Neural progenitor cell (in vitro differentiated cells): ENCODE data around the gene ERAS. TPM values are rescaled to one million over a fixed set of nuclear protein-coding genes. Genes with fewer than 3 reads are reported as not detected.
"Not testable (repeated sequence)": the region's sequence is repeated elsewhere in the genome, so short reads cannot be mapped to it uniquely, and the experiment has no call there.

Source experiments
- DNase-seq: peaks from one replicate; pipeline ENCODE4 v3.0.0-alpha.2; 2016; ENCODE audit warnings: low spot score
- H2AFZ ChIP-seq: fragments of 200-600 bp; sonication (generic); replicated peaks from 2 replicates; pipeline ENCODE4 v1.6.1; 2016; ENCODE audit warnings: antibody characterized with exemption
- H3F3A ChIP-seq: fragments of 200-600 bp; sonication (generic); 2 replicates; pipeline ENCODE4 v1.6.1; 2016; ENCODE audit warnings: antibody characterized with exemption, low read depth
- H3K27ac ChIP-seq: fragments of 200-600 bp; sonication (generic); 2 replicates; pipeline ENCODE4 v1.5.1; 2016; ENCODE audit warnings: mild to moderate bottlenecking
- H3K27me3 ChIP-seq: fragments of 200-600 bp; sonication (generic); 2 replicates; pipeline ENCODE4 v1.6.1; 2016; ENCODE audit warnings: mild to moderate bottlenecking, moderate library complexity
- H3K36me3 ChIP-seq: fragments of 200-600 bp; sonication (generic); 2 replicates; pipeline ENCODE4 v1.5.1; 2016
- H3K4me1 ChIP-seq: fragments of 200-600 bp; sonication (generic); 2 replicates; pipeline ENCODE4 v1.6.1; 2016; ENCODE audit warnings: mixed run types
- H3K4me2 ChIP-seq: fragments of 200-600 bp; sonication (generic); 2 replicates; pipeline ENCODE4 v1.6.1; 2016
- H3K4me3 ChIP-seq: fragments of 200-600 bp; sonication (generic); 2 replicates; pipeline ENCODE4 v1.5.1; 2016
- H3K79me2 ChIP-seq: fragments of 200-600 bp; sonication (generic); 2 replicates; pipeline ENCODE4 v1.6.1; 2016; ENCODE audit warnings: low read depth
- H3K9ac ChIP-seq: fragments of 200-600 bp; sonication (generic); 2 replicates; pipeline ENCODE4 v1.6.1; 2016
- H3K9me3 ChIP-seq: fragments of 200-600 bp; sonication (generic); 2 replicates; pipeline ENCODE4 v1.5.1; 2016; ENCODE audit warnings: low read depth
- H4K20me1 ChIP-seq: fragments of 200-600 bp; sonication (generic); 2 replicates; pipeline ENCODE4 v1.6.1; 2016; ENCODE audit warnings: low read depth
- H3K27ac Mint-ChIP-seq: 3 replicates; pipeline ENCODE4 v1.8.0; 2021; ENCODE audit warnings: mixed read lengths
- H3K27me3 Mint-ChIP-seq: 2 replicates; pipeline ENCODE4 v1.8.0; 2022; ENCODE audit warnings: low read depth, mild to moderate bottlenecking, inconsistent platforms, moderate library complexity, mixed read lengths; ENCODE audit not compliant: insufficient read depth
- H3K36me3 Mint-ChIP-seq: 3 replicates; pipeline ENCODE4 v1.8.0; 2021; ENCODE audit warnings: mixed read lengths
- H3K4me1 Mint-ChIP-seq: 3 replicates; pipeline ENCODE4 v1.8.0; 2021; ENCODE audit warnings: mixed read lengths
- H3K4me3 Mint-ChIP-seq: 3 replicates; pipeline ENCODE4 v1.8.0; 2021; ENCODE audit warnings: mild to moderate bottlenecking, moderate library complexity, mixed read lengths
- H3K9me3 Mint-ChIP-seq: 3 replicates; pipeline ENCODE4 v1.8.0; 2020; ENCODE audit warnings: mixed read lengths
- EZH2 ChIP-seq: fragments of 200-600 bp; sonication (generic); IDR thresholded peaks from 2 replicates; pipeline ENCODE4 v1.6.1; 2017; ENCODE audit warnings: antibody characterized with exemption, mild to moderate bottlenecking, moderate library complexity
- EZH2phosphoT487 ChIP-seq: fragments of 200-600 bp; sonication (generic); IDR thresholded peaks from 2 replicates; pipeline ENCODE4 v1.6.1; 2017; ENCODE audit warnings: antibody characterized with exemption
- total RNA-seq: library from RNA; depleted of rRNA; stranded (reverse); fragments of >200 nt; gene quantifications from 2 replicates; pipeline ENCODE4 v1.2.3, GENCODE V29; 2015; ENCODE audit warnings: low replicate concordance
- TF ChIP-seq, protein P1 (sequence below): fragments of 200-600 bp; sonication (generic); IDR thresholded peaks from 2 replicates; pipeline ENCODE4 v1.5.1; 2017; ENCODE audit warnings: antibody characterized with exemption, mild to moderate bottlenecking

Gene ERAS
- total RNA-seq, 1 donor from 2014 or later = not detected

DNA sequence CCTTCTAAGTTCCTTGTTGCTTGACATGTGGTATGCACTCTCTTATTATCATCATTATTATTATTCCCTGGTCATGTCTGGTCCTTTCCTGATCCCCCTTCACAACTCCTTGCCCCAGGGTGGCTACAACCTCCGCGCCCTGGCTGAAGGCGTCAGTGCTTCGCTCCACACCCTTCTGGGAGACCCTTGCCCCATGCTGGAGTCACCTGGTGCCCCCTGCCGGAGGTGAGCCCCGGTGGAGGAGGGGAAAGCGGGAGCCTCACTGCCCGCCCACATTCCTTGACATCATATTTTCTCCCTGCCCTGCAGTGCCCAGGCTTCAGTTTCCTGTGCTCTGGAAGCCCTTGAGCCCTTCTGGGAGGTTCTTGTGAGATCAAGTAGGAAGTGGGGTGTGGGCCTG lies 11.0 kb upstream of the ERAS start:
- Mint-ChIP-seq H3K4me3 (no peak overlapping the region), H3K4me1 (no peaks in the 10 kb centered on the region), H3K27ac (no peak overlapping the region), H3K36me3 (peaks cover 3% of the 10 kb centered on the region), H3K9me3 (peaks cover 3% of the 10 kb centered on the region), H3K27me3 (peaks cover 8% of the 10 kb centered on the region)
- no peak for DNase-seq
- Histone ChIP-seq H3K4me3 (no peak overlapping the region), H3K4me2 (no peak overlapping the region), H3K27me3 (no peaks in the 10 kb centered on the region), H3K4me1 (no peaks in the 10 kb centered on the region), H3K9me3 (no peaks in the 10 kb centered on the region), H3K36me3 (no peaks in the 10 kb centered on the region), H3K27ac (no peak overlapping the region), H3K9ac (no peak overlapping the region), H3F3A (no peaks in the 10 kb centered on the region), H3K79me2 (no peaks in the 10 kb centered on the region), H2AFZ (no peak overlapping the region), H4K20me1 (no peaks in the 10 kb centered on the region)
- TF ChIP-seq, protein P1, sequence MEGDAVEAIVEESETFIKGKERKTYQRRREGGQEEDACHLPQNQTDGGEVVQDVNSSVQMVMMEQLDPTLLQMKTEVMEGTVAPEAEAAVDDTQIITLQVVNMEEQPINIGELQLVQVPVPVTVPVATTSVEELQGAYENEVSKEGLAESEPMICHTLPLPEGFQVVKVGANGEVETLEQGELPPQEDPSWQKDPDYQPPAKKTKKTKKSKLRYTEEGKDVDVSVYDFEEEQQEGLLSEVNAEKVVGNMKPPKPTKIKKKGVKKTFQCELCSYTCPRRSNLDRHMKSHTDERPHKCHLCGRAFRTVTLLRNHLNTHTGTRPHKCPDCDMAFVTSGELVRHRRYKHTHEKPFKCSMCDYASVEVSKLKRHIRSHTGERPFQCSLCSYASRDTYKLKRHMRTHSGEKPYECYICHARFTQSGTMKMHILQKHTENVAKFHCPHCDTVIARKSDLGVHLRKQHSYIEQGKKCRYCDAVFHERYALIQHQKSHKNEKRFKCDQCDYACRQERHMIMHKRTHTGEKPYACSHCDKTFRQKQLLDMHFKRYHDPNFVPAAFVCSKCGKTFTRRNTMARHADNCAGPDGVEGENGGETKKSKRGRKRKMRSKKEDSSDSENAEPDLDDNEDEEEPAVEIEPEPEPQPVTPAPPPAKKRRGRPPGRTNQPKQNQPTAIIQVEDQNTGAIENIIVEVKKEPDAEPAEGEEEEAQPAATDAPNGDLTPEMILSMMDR = no peak
- no peak for TF ChIP-seq EZH2
- no peak for TF ChIP-seq EZH2phosphoT487

DNA sequence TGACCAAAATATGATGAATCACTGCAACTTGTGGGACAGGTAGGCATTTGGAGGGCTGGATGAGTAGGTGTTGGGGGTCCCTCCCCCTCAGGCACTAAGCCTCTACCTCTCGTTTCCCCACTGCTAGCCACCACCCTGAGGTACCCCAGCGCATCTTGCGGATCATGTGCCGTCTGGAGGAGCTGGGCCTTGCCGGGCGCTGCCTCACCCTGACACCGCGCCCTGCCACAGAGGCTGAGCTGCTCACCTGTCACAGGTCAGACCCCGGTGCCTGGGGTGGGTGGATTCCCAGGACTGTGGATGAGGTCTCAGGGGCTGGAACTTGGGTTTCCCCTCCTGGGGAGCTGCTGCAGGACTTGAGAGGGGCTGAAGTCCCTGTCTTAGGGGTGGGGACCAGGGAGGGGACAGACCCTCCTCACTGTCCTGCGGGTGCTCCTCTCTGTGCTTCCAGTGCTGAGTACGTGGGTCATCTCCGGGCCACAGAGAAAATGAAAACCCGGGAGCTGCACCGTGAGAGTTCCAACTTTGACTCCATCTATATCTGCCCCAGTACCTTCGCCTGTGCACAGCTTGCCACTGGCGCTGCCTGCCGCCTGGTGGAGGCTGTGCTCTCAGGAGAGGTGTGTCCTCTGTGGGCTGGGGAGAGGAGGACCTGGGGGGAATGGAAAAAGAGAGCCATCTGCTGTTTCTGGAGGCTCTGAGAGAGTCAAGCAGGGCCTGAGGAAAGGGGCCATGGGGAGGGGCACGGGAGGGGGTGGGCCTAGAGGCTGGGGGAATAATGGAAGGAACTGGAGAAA lies 10.1 kb upstream of the ERAS start:
- H2AFZ ChIP-seq = no peak overlapping the region
- no peak overlapping the region for H3K9ac ChIP-seq
- no peak overlapping the region for H3K4me3 Mint-ChIP-seq
- no peaks in the 10 kb centered on the region for H3K36me3 ChIP-seq
- no peaks in the 10 kb centered on the region for H3K27me3 ChIP-seq
- no peaks in the 10 kb centered on the region for H3K79me2 ChIP-seq
- no peaks in the 10 kb centered on the region for H3K4me1 Mint-ChIP-seq
- H3K4me3 ChIP-seq = no peak overlapping the region
- H3K9me3 ChIP-seq = no peaks in the 10 kb centered on the region
- no peak overlapping the region for H3K4me2 ChIP-seq
- no peaks in the 10 kb centered on the region for H3F3A ChIP-seq
- H3K27ac Mint-ChIP-seq = no peak overlapping the region
- peaks cover 8% of the 10 kb centered on the region for H3K27me3 Mint-ChIP-seq
- H3K36me3 Mint-ChIP-seq = peaks cover 3% of the 10 kb centered on the region
- TF ChIP-seq EZH2 = no peak
- peaks cover 3% of the 10 kb centered on the region for H3K9me3 Mint-ChIP-seq
- no peak for DNase-seq
- no peak overlapping the region for H3K27ac ChIP-seq
- H4K20me1 ChIP-seq = no peaks in the 10 kb centered on the region
- no peaks in the 10 kb centered on the region for H3K4me1 ChIP-seq

DNA sequence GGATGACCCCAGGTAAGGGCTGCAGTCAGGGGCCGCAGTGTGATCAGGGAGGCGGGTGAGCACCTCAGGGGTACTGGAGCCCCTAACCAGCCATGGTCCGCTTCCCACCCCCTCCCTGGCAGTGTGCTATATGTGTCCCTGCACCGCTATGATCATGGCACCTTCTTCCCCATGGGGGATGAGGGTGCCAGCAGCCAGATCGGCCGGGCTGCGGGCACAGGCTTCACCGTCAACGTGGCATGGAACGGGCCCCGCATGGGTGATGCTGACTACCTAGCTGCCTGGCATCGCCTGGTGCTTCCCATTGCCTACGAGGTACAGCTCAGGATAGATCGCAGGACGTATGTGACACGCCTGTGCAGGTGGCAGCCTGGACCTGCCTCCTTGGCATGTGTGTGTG lies 8.2 kb upstream of the ERAS start:
- Mint-ChIP-seq H3K27ac (no peak overlapping the region), H3K36me3 (peaks cover 2% of the 10 kb centered on the region), H3K4me1 (no peaks in the 10 kb centered on the region), H3K27me3 (peaks cover 7% of the 10 kb centered on the region), H3K9me3 (peaks cover 5% of the 10 kb centered on the region), H3K4me3 (no peak overlapping the region)
- Histone ChIP-seq H3K4me2 (no peak overlapping the region), H3K27me3 (no peaks in the 10 kb centered on the region), H3K79me2 (no peaks in the 10 kb centered on the region), H3K36me3 (no peaks in the 10 kb centered on the region), H4K20me1 (no peaks in the 10 kb centered on the region), H3K9me3 (no peaks in the 10 kb centered on the region), H2AFZ (no peak overlapping the region), H3K9ac (no peak overlapping the region), H3K4me1 (no peaks in the 10 kb centered on the region), H3K4me3 (no peak overlapping the region), H3K27ac (no peak overlapping the region), H3F3A (no peaks in the 10 kb centered on the region)
- no peak for DNase-seq
- TF ChIP-seq EZH2 (no peak), EZH2phosphoT487 (no peak)
- TF ChIP-seq, protein P1 = no peak

DNA sequence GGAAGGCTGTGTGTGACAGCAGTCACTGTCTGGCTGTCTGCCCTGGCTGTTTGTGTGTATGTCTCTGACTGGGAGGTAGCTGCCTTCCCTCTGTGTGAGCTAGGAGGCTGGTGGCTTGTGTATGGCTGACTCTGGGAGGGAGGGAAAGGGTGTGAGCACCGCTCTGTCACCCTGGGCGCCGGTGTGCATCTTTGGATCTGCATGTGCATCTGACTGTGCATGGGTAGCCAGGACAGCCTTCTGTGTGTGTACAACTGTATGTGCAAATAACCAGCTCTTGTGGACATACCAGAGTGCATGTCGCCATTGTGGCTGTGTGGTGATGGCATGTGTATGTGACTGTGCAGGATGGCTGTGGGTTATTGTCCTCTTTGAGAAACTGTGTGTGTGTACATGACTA lies 7.4 kb upstream of the ERAS start:
- H3K9me3 Mint-ChIP-seq = peaks cover 5% of the 10 kb centered on the region
- H3K27me3 ChIP-seq = no peaks in the 10 kb centered on the region
- no peak overlapping the region for H3K4me3 Mint-ChIP-seq
- no peaks in the 10 kb centered on the region for H3K4me1 Mint-ChIP-seq
- H3F3A ChIP-seq = no peaks in the 10 kb centered on the region
- no peaks in the 10 kb centered on the region for H4K20me1 ChIP-seq
- no peaks in the 10 kb centered on the region for H3K79me2 ChIP-seq
- H3K4me2 ChIP-seq = no peak overlapping the region
- no peak overlapping the region for H3K9ac ChIP-seq
- DNase-seq = no peak
- no peak overlapping the region for H3K27ac ChIP-seq
- peaks cover 3% of the 10 kb centered on the region for H3K36me3 Mint-ChIP-seq
- H3K27ac Mint-ChIP-seq = no peak overlapping the region
- TF ChIP-seq, protein P1 = no peak
- no peak for TF ChIP-seq EZH2phosphoT487
- no peak for TF ChIP-seq EZH2
- H3K27me3 Mint-ChIP-seq = peaks cover 5% of the 10 kb centered on the region
- no peaks in the 10 kb centered on the region for H3K36me3 ChIP-seq
- no peaks in the 10 kb centered on the region for H3K9me3 ChIP-seq
- no peak overlapping the region for H3K4me3 ChIP-seq
- H2AFZ ChIP-seq = no peak overlapping the region
- no peaks in the 10 kb centered on the region for H3K4me1 ChIP-seq

GRCh38 chrX:48819394-48819793 lies 6.9 kb upstream of the ERAS start:
- H3K27ac ChIP-seq, H3K9me3 ChIP-seq, DNase-seq, H3K4me1 Mint-ChIP-seq, H3K27ac Mint-ChIP-seq, H3K36me3 ChIP-seq, H3K4me3 ChIP-seq, H3K79me2 ChIP-seq, H3K27me3 ChIP-seq, H2AFZ ChIP-seq, H3K4me3 Mint-ChIP-seq, H3F3A ChIP-seq, H3K36me3 Mint-ChIP-seq, H3K4me1 ChIP-seq, H3K9me3 Mint-ChIP-seq, H3K4me2 ChIP-seq, H4K20me1 ChIP-seq, H3K27me3 Mint-ChIP-seq, H3K9ac ChIP-seq: not testable (repeated sequence)
